Colon (tissue), 2 donors: ENCODE data around the gene FAM98B.

ENCODE experiments used
- FAIRE-seq: peaks from 2 replicates; lab custom pipeline; 2012; peaks lifted over from hg19 to GRCh38; lab: Jason Lieb, UNC
- donor health status: control.
- donor health status: control.

Gene FAM98B

GRCh38 chr15:38508647-38509046 lies 54.7 kb downstream of the FAM98B start:
- no peak for FAIRE-seq

- FAIRE-seq: no peak
These were observed 55.2 kb downstream of the FAM98B start for GRCh38 chr15:38509152-38509551.

- FAIRE-seq: no peak
These were observed 59.0 kb downstream of the FAM98B start for GRCh38 chr15:38512901-38513300.

- no peak for FAIRE-seq
These were observed 60.7 kb downstream of the FAM98B start for GRCh38 chr15:38514601-38515000.

- no peak for FAIRE-seq
These were observed 62.7 kb downstream of the FAM98B start for GRCh38 chr15:38516626-38517025.

- FAIRE-seq: no peak
These were observed 63.5 kb downstream of the FAM98B start for GRCh38 chr15:38517312-38517975.

GRCh38 chr15:38518084-38518483 lies 64.2 kb downstream of the FAM98B start:
- FAIRE-seq: no peak

GRCh38 chr15:38520035-38520434 lies 66.1 kb downstream of the FAM98B start:
- FAIRE-seq: no peak

- FAIRE-seq: no peak
These were observed 67.4 kb downstream of the FAM98B start for GRCh38 chr15:38521316-38521715.

GRCh38 chr15:38522922-38523321 lies 69.0 kb downstream of the FAM98B start:
- no peak for FAIRE-seq

- FAIRE-seq: no peak
These were observed 70.2 kb downstream of the FAM98B start for GRCh38 chr15:38524156-38524555.

GRCh38 chr15:38525489-38525888 lies 71.6 kb downstream of the FAM98B start:
- FAIRE-seq: no peak

- FAIRE-seq: no peak
These were observed 72.2 kb downstream of the FAM98B start for GRCh38 chr15:38526158-38526557.

- no peak for FAIRE-seq
These were observed 74.4 kb downstream of the FAM98B start for GRCh38 chr15:38528294-38528693.

GRCh38 chr15:38530113-38530512 lies 76.2 kb downstream of the FAM98B start:
- FAIRE-seq: no peak

GRCh38 chr15:38531509-38531908 lies 77.6 kb downstream of the FAM98B start:
- FAIRE-seq: no peak

- no peak for FAIRE-seq
These were observed 78.8 kb downstream of the FAM98B start for GRCh38 chr15:38532728-38533127.

- FAIRE-seq: no peak
These were observed 79.5 kb downstream of the FAM98B start for GRCh38 chr15:38533416-38533915.

- no peak for FAIRE-seq
These were observed 80.0 kb downstream of the FAM98B start for GRCh38 chr15:38533926-38534325.

GRCh38 chr15:38534691-38535090 lies 80.8 kb downstream of the FAM98B start:
- no peak for FAIRE-seq

GRCh38 chr15:38535491-38536200 lies 81.7 kb downstream of the FAM98B start:
- no peak for FAIRE-seq

GRCh38 chr15:38536201-38536676 lies 82.3 kb downstream of the FAM98B start:
- no peak for FAIRE-seq
